Lower lobe of right lung (tissue), 2 donors: Measurements from ENCODE around the gene SHISA7. TPM values are rescaled to one million over a fixed set of nuclear protein-coding genes. Genes with fewer than 3 reads are reported as not detected.

Source experiments
- ATAC-seq, 2 donors: fragments of 200-7000 bp; cut with Tn5 transposase; one replicate each; pipeline ENCODE4 v1.9.1; 2020 to 2022; ENCODE audit warnings: mild to moderate bottlenecking in 2 of 2, moderate library complexity in 2 of 2
- DNase-seq: peaks from one replicate; pipeline ENCODE4 v3.0.0-alpha.2; 2020
- H3K27ac ChIP-seq: fragments of 200-600 bp; one replicate; pipeline ENCODE4 v1.8.0; 2022
- H3K27me3 ChIP-seq: fragments of 200-600 bp; one replicate; pipeline ENCODE4 v1.8.0; 2022; ENCODE audit warnings: low read depth
- H3K36me3 ChIP-seq: fragments of 200-600 bp; one replicate; pipeline ENCODE4 v1.8.0; 2022; ENCODE audit warnings: mild to moderate bottlenecking
- H3K4me1 ChIP-seq: fragments of 200-600 bp; one replicate; pipeline ENCODE4 v1.8.0; 2022
- H3K4me3 ChIP-seq: fragments of 200-600 bp; one replicate; pipeline ENCODE4 v1.8.0; 2022; ENCODE audit warnings: mild to moderate bottlenecking
- H3K9me3 ChIP-seq: fragments of 200-600 bp; one replicate; pipeline ENCODE4 v1.8.0; 2022
- intact Hi-C: fragments of 100-400 bp; cut with DNase I; formaldehyde crosslinking; loops from one replicate; pipeline ENCODE4 v1.11.0; 2022
- total RNA-seq: library from RNA; stranded (reverse); fragmentation: NEBNext Ultra II Directional; extraction: Animal tissue kit (Norgen Biotek cat#: 25700); gene quantifications from one replicate; pipeline ENCODE4 v1.2.1, GENCODE V29; 2021
- TF ChIP-seq, protein P1 (sequence below): fragments of 200-600 bp; IDR thresholded peaks from one replicate; pipeline ENCODE4 v1.8.0; 2022; ENCODE audit warnings: antibody characterized with exemption, mild to moderate bottlenecking
- donor health status: DM: no; HTN: yes; CAD: no; lungs with severe emphysema.

The SHISA7 gene
- total RNA-seq, 1 donor from 2014 or later: not detected

DNA sequence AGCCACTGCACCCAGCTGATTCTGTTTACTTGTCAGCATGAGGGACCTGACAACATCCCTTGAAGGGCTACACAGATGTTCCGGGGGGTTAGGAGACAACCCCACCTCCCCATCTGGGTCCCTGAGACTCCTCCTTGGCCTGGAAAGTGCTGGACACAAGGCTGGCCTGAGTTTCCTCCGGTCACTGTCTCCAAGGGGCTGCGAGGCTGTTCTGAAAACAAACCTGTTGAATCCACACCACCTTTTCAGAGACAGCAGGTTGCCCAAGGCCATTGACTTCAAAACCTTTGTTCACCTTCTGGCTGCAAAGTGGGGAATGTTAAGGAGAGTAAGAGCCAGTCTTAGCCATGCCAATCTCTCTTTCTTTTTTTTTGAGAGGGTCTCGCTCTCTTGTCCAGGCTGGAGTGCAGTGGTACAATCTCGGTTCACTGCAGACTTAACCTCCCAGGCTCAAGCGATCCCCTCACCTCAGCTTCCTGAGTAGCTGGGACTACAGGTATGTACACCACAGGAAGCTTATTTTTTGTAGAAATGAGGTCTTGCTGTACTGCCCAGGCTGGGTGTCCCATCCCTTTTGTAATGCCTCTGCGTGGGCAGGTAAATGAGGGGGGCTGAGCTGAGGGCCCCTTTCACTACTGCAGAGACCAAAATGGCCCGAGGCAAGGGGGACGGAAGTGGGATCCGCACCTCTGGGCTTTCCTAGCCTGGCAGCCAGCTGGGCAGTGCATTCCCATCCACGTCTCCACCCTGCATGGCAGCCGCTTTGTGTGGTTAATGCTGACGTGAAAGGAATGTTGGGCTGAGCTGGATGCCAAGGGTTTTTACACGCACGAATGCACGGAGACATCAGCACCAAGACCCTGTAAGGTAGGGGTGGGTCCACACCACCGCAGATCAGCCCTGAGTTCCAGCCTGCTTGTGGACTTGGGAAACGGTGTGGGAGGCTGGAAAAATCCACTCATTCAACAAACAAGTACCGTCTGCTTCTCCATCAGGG, 31.5 kb upstream of the SHISA7 start:
- H3K9me3 ChIP-seq: no peaks in the 10 kb centered on the region
- no peaks in the 10 kb centered on the region for H3K36me3 ChIP-seq
- DNase-seq: no peak
- intact Hi-C loops: no loop called here
- H3K27ac ChIP-seq: no peak overlapping the region
- TF ChIP-seq, protein P1, sequence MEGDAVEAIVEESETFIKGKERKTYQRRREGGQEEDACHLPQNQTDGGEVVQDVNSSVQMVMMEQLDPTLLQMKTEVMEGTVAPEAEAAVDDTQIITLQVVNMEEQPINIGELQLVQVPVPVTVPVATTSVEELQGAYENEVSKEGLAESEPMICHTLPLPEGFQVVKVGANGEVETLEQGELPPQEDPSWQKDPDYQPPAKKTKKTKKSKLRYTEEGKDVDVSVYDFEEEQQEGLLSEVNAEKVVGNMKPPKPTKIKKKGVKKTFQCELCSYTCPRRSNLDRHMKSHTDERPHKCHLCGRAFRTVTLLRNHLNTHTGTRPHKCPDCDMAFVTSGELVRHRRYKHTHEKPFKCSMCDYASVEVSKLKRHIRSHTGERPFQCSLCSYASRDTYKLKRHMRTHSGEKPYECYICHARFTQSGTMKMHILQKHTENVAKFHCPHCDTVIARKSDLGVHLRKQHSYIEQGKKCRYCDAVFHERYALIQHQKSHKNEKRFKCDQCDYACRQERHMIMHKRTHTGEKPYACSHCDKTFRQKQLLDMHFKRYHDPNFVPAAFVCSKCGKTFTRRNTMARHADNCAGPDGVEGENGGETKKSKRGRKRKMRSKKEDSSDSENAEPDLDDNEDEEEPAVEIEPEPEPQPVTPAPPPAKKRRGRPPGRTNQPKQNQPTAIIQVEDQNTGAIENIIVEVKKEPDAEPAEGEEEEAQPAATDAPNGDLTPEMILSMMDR: no peak
- no peak for ATAC-seq
- H3K4me1 ChIP-seq: peaks cover 22% of the 10 kb centered on the region
- H3K4me3 ChIP-seq: no peak overlapping the region
- H3K27me3 ChIP-seq: no peaks in the 10 kb centered on the region

DNA sequence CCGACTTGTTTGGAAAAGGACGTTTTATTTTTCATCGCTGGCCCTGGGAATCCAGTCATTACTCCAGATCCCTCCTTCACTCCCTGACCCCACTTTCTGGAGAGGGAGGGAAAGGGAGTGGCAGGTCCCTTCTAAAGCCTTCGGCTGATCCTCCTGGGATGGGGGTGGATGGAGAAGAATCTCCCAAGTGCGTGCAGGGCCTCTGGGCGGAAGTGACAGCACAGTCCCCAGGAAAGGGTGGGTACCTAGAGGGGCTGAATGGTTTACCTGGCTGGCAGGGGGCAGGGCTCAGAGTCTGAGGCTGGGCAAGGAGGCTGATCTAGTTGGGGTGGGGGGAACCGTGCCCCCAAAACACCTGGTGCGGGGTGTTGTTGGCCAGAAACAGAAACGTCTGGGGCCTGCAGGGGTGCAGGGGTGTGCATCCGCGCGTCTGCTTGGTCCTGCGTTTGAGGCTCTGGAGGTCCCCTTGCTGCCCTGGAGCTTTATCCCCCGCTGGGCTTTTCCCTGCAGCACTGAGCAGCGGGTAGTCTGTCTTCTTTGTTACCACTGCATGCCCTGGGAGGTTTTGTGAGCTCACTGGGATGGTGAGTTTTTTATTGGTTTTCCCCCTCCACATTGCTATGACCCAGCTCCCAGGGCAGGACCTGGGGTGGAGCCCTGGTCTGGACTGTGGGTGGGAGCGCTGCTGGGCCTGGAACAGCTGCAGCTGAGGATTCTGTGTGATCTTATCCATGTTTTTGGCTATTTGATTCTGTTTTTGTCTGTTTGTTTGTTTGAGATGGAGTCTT, 30.3 kb upstream of the SHISA7 start:
- Histone ChIP-seq H3K27me3 (no peaks in the 10 kb centered on the region), H3K36me3 (no peaks in the 10 kb centered on the region), H3K4me1 (peaks cover 19% of the 10 kb centered on the region), H3K9me3 (no peaks in the 10 kb centered on the region), H3K27ac (no peak overlapping the region), H3K4me3 (no peak overlapping the region)
- ATAC-seq (no peak), DNase-seq (no peak)
- intact Hi-C loops: no loop called here
- TF ChIP-seq, protein P1: no peak

DNA sequence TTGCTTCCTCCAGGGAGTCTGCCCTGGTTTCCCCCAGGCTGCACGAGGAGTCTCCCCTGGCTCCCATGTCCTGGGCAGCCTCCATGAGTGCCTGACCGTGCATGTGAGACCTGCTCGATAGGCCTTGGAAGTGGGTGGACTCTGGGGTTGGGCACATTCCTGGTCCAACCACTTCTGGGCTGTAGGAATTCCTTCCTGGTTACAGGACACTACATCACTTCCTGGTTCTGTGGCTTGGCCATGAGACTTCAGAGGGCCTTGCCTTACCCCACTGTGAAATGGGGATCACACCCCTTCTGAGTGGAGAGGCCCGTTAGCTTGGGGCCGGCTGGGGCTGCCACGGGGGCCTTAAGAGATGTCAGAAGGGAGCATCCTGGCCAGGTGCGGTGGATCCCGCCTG, 29.4 kb upstream of the SHISA7 start:
- DNase-seq: no peak
- H3K4me3 ChIP-seq: no peak overlapping the region
- no peaks in the 10 kb centered on the region for H3K9me3 ChIP-seq
- H3K27me3 ChIP-seq: no peaks in the 10 kb centered on the region
- intact Hi-C loops: no loop called here
- TF ChIP-seq, protein P1: no peak
- H3K4me1 ChIP-seq: peaks cover 10% of the 10 kb centered on the region
- ATAC-seq: peak; percentile 13 to 34
- H3K36me3 ChIP-seq: no peaks in the 10 kb centered on the region
- no peak overlapping the region for H3K27ac ChIP-seq

DNA sequence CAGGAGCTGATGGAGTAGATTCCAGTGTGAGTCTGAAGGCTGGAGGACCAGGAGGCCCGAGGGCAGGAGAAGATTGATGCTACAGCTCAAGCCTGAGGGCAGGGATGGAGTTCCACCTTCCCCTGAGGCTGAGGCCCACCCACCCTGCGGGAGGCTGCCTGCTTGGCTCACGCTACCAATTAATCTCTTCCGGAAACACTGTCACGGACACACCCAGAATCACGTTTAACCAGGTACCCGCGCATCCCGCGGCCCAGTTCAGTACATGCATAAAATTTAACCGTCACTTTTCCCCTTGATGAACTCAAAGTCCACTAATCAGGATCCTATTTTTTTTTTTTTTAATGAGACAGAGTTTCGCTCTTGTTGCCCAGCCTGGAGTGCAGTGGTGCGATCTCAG, 28.2 kb upstream of the SHISA7 start:
- DNase-seq (no peak), ATAC-seq (no peak)
- H3K27me3 ChIP-seq: no peaks in the 10 kb centered on the region
- no peak overlapping the region for H3K4me3 ChIP-seq
- H3K4me1 ChIP-seq: peaks cover 6% of the 10 kb centered on the region
- TF ChIP-seq, protein P1: no peak
- H3K9me3 ChIP-seq: no peaks in the 10 kb centered on the region
- intact Hi-C loops: no loop called here
- no peak overlapping the region for H3K27ac ChIP-seq
- no peaks in the 10 kb centered on the region for H3K36me3 ChIP-seq

DNA sequence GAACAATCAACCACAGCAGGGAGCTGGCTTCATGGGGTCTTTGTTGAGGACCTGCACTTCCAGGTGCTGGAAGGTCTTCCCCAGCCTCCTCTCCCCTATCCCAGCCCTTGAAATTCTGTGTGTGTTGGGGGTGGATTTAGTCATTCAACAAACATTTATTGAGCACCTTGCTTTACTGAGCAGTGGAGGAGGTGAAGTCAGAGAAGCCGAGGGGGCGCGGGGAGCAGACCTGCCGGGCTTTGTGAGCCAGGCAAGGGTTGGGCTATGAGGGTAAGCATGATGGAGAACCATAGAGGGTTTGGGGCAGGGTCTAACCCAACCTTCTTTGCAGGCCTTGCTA, 24.9 kb upstream of the SHISA7 start:
- no peaks in the 10 kb centered on the region for H3K27me3 ChIP-seq
- no peaks in the 10 kb centered on the region for H3K4me1 ChIP-seq
- H3K27ac ChIP-seq: no peak overlapping the region
- no peak overlapping the region for H3K4me3 ChIP-seq
- DNase-seq (no peak), ATAC-seq (no peak)
- no peaks in the 10 kb centered on the region for H3K9me3 ChIP-seq
- no peaks in the 10 kb centered on the region for H3K36me3 ChIP-seq
- TF ChIP-seq, protein P1: no peak
- intact Hi-C loops: no loop called here
